Renal cortical epithelial cell (primary cell): ENCODE data around the gene RAD18. TPM values are rescaled to one million over a fixed set of nuclear protein-coding genes. Genes with fewer than 3 reads are reported as not detected.

Experiments used
- DNase-seq: peaks from one replicate; pipeline ENCODE4 v3.0.0-alpha.2; 2011; ENCODE audit warnings: low read depth
- total RNA-seq: library from RNA; depleted of rRNA; stranded (reverse); fragments of >200 nt; gene quantifications from 2 replicates; pipeline ENCODE4 v1.2.3, GENCODE V29; 2014

Gene RAD18
- total RNA-seq, 1 donor from 2014 or later: 10.9 TPM

- DNase-seq: no peak
These were observed 95.6 kb downstream of the RAD18 start for GRCh38 chr3:8867646-8868045.

DNA sequence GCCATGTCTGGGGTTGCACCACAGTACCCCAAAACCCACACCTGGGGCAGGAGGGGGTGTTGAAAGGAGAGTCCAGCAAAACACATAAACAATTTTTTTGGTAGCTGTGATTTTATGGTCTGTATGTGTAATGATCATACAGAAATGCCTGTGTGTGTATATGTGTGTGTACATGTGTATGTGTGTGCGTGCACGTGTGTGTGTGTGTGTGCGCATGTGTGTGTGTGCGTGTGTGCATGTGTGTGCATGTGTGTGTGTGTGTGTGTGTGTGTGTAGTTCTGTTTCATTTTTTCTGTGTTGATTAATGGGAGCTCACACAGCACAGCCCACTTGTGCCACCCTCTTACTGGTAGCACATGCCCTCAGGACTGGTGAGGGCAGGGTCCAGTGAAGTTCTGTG is 97.6 kb downstream of the RAD18 start:
- no peak for DNase-seq

- DNase-seq: peak; percentile 66
These were observed 98.6 kb downstream of the RAD18 start for GRCh38 chr3:8864402-8865350.

- no peak for DNase-seq
These were observed 99.4 kb downstream of the RAD18 start for GRCh38 chr3:8863891-8864290.

GRCh38 chr3:8857720-8858367 is 105.4 kb downstream of the RAD18 start:
- DNase-seq: no peak

DNA sequence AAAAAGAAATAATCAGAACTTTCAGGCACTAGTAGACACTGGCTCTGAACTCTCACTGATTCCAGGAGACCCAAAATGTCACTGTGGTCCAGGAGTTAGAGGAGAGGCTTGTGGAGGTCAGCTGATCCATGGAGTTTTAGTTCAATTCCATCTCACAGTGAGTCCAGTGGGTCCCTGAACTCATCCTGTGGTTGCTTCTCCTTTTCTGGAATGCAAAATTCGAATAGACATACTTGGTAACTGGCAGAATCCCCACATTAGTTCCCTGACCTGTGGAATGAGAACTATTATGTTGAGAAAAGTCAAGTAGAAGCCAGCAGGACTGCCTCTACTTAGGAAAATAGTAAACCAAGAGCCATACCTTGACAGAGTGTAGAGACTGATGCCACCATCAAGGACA is 106.6 kb downstream of the RAD18 start:
- no peak for DNase-seq

DNA sequence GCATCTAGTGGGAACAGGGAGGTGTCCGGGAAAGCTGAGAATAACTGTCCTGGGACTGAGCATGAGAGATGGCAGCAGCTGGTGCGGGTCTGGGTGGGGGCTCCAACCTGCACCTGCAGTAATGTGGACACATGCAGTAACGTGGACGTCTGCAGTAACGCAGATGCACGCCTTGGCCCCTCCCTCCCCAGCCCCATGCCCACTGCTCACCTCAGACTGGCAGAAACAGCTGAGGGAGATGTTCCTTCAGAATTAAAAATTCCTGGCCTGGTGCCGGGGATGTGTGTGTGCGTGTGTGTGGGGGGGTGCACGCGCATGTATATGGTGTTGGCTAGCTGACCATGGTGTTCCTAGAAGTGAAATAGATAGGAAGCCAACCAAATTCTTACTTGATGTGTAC is 107.2 kb downstream of the RAD18 start:
- DNase-seq: no peak

- DNase-seq: no peak
These were observed 108.6 kb downstream of the RAD18 start for GRCh38 chr3:8854656-8855055.

- DNase-seq: no peak
These were observed 110.2 kb downstream of the RAD18 start for GRCh38 chr3:8853081-8853480.

GRCh38 chr3:8852511-8852910 is 110.8 kb downstream of the RAD18 start:
- no peak for DNase-seq

GRCh38 chr3:8851703-8852102 is 111.6 kb downstream of the RAD18 start:
- DNase-seq: peak; percentile 84

DNA sequence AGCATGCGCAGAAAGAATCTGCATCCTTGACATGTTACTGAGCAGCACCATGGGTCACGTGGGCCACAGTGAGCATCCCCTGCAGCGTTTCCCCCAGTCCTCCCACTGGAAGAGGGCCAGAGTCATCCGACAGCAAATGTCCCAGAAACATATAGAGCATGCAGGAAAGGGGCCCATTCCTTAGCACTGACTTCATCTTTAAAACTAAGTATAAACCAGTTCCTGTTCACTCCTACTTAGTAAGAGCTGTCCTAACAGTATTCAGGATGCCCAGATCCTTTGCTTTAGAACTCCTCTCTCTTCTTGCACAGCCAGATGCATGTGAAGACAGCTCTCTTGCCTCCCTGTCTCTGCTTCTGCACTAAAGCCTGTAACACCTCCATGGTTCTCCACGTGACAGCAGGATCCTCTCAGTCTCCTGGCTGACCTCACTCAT is 114.6 kb downstream of the RAD18 start:
- no peak for DNase-seq

DNA sequence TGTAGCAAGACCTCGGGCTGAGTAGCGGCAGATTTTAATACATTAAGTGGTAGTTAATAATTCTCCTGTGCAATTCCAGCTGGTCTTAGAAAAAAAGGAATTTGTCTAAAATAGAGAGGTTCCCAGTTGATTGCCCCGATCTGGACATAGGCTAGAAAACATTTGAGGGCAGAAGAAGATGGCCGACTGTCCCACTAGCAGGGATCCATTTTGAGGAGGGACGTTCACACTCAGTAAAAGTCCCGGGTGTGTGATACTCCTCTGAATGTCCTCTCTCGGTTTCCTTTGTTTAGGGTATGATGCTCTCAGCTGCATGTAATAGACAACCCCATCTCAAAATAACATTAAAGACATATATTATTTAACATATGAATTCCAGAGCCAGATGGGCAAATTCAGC is 116.0 kb downstream of the RAD18 start:
- DNase-seq: no peak

DNA sequence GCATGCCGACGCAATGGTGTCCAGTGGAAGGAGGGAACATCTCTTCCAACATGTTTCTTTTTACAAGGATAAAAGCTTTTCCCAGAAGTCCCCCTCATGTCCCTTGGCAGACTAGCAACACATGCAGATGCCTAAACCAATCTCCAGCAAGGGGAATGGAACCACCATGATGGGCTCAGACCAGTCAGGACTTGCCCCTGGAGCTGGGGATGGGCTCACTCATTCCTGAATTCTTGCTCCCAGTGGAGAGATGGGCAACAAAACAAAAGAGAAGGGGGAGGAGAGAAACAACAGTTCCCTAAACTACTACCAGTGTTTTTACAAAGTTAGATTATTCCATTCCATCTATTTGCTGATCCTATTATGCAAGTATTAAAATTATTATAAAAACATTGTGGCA is 117.1 kb downstream of the RAD18 start:
- DNase-seq: no peak

- DNase-seq: peak; percentile 61
These were observed 117.6 kb downstream of the RAD18 start for GRCh38 chr3:8845641-8846040.

DNA sequence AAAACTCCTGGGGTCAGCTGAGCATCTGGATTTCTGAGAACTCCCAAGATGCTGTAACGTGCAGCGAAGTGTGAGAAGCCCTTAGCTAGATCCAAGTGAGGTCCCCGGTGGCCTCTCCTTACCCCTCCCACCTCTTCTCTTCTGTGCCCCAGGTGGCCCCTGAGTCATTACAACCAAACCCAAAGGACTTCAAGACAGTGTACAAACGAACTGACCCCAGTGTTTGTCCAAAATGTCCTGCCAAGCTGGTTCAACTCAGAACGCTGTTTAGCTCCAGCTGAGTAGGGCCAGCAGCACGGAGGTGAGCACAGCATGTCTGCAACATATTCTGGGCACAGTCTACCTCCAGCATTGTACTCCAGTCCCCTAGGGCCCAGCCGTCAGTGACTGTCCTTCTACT is 119.9 kb downstream of the RAD18 start:
- DNase-seq: no peak

DNA sequence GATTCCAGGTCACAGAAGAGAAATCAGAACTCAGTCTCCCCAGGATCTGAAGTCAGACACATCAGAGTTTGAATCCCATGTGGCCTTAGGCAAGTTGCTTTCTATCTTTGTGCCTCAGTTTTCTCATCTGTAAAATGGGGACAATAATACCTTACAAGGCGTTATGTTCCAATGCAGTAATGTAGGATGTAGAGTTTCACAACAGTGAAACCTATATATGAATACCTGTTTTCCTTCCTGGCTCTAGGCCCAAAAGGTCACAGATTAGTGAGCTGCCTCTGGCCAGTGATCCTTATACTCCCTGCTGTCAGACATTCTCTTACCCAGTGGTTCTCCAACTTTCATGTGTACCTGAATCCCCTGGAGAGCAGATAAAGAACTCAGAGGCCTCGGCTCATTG is 121.0 kb downstream of the RAD18 start:
- no peak for DNase-seq

DNA sequence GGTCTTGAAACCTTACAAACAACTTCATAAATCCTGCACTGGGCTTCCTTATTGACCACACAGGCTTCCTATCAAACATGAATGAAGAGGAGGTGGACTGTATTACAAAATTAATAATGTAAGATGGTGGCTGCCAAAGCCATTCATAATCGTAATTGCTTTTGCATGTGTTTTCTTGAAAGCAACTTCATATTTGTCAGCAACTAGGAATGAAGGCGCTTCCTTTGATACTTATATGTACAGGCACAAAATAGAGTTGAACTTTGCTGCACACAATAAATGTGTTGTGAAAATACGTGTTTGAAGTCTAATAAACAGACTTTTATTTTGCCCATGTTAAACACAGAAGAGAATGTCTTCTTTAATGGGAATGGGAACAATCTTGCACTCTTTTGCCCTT is 121.8 kb downstream of the RAD18 start:
- DNase-seq: no peak

- DNase-seq: no peak
These were observed 122.7 kb downstream of the RAD18 start for GRCh38 chr3:8840556-8840955.

GRCh38 chr3:8839607-8840325 is 123.5 kb downstream of the RAD18 start:
- DNase-seq: no peak

DNA sequence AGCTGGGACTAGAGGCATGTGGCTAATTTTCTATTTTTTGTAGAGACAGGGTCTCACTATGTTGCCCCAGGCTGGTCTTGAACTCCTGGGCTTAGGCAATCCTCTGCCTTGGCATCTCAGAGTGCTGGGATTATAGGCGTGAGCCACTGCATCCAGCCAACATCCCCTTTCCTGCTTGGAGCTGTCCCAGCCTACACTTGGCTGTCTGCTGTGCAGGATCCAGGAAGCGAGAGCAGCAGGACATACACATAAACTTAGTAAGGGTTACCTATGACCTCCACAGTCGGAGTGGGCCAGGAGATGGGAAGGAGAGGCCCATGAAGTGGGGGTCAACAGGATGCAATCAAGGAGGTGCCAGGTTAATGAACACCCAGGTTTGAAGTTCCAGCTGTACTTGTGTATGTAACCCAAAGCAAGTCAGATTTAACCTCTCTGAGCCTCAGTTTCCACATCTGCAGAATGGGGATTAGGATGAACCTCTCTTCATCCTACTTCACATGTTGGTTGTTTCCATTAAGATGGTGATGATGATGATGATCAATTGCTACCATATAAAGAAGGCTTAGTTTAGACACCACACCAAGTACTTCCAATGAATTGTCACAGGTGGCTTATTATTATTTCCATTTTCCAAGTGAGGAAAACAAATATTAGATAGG is 124.4 kb downstream of the RAD18 start:
- no peak for DNase-seq

GRCh38 chr3:8838234-8838633 is 125.0 kb downstream of the RAD18 start:
- DNase-seq: no peak
